ENCODE measurements around the gene LIAS.
"Not testable (repeated sequence)": the region's sequence is repeated elsewhere in the genome, so short reads cannot be mapped to it uniquely, and the experiment has no call there.

The LIAS gene

DNA sequence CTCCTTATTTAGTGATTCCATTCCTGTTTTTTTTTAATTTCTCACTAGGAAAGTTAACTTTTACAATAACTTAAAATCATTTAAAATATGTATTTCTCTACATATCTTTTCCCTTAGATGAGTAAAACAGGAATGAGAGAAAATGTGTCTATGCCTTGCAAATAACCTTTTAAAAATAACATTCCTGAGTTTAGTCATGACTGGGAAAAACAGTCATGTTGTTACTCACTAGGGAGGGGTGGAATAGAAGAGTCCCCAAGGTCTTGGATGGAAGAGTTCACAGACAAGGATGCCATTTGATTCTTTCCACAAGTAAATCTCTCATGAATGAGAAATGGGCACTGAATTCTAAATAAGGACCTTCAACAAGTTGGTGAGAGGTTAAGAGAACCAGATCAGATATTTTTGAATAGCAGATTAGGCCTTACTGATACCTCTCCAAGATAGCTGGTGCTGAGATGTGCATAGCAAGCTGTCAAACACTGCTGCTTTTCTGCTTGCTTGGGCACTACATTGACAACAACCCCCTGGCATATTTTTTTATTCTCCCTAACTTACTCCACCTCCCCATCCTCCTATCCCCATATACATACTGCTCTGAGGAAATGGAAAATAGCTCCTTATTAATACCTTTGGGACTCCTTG is 43.3 kb downstream of the LIAS start:
- DNase-seq: no peak

DNA sequence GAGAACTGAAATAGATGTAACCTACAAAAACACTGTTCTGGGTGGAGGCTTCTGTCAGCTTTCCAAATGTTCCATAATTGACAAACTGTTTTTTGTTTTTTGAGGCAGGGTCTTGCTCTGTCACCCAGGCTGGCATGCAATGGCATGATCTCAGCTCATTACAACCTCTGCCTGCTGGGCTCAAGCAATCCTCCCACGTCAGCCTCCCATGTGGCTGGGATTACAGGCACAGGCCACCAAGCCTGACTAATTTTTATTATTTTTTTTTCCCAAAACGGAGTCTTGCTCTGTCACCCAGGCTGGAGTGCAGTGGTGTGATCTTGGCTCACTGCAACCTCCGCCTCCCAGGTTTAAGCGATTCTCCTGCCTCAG is 43.8 kb downstream of the LIAS start:
- DNase-seq: not testable (repeated sequence)

DNA sequence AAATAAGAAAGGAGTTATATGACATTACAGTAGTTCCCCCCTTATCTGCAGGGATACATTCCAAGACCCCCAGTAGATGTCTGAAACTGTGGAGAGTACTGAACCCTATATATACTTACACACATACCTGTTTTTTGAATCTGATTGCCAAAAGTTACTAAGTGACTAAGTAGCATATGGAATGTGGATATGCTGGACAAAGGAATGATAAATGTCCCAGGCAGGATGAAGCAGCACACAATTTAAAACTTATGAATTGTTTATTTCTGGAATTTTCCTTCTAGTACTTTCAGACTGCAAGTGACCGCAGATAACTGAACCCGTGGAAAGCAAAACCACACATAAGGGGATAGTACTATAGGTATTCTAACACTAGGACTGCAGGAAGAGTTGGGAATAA is 45.7 kb downstream of the LIAS start:
- no peak for DNase-seq

DNA sequence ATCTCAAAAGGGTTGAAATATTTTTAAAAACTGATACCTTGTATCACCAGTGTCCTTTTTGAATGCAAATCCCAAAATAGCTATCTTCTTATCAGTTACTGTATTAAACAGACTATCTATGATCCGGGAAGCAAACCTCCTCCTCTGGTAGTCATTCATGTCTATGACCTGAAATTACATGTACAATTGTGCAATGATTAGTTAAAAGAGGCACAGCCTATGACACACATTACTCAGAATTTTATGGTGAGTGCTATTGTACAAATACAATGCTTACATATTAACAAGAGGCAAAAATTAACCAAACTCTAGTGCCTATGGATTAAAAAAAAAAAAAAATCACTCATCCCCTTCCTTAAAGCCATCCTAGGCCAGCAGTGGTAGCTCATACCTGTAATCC is 46.7 kb downstream of the LIAS start:
- no peak for DNase-seq

DNA sequence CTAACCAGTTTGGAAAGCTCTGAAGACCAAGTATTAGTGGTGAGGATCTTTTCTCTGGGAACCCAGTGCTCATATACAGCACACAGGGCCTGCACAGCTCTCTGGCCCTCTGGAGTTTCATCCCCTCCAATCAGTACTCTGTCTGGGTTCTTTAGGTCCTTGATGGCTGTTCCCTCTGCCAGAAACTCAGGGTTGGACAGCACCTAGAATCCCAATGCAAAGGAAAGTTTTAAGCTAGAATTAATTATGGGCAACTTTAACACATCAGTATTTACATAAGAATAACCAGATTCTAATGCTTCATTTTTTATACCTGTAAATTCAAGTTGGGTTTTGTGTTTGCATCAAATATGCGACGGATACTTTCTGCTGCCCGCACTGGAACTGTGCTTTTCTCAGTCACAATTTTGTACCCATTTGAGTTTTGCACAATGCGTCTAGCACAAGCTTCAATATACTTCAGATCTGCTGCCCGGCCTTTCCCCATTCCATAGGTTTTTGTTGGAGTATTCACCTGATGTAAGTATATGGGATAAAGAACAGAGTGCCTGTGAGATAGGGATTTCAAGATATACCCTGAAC is 51.6 kb downstream of the LIAS start:
- no peak for DNase-seq

DNA sequence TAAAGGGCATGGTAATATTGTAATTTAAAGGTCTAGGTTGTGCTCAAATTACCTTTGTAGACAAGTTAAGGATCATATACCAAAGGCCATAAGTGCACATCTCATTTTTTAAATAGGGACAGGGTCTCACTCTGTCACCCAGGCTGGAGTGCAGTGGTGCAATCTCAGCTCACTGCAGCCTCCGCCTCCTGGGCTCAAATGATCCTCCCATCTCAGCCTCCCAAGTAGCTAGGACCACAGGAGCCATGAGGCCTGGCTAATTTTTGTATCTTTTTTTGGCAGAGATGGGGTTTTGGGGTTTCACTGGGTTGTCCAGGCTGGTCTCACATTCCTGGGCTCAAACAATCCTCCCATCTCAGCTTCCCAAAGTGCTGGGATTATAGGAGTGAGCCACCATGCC is 55.4 kb downstream of the LIAS start:
- not testable (repeated sequence) for DNase-seq

DNA sequence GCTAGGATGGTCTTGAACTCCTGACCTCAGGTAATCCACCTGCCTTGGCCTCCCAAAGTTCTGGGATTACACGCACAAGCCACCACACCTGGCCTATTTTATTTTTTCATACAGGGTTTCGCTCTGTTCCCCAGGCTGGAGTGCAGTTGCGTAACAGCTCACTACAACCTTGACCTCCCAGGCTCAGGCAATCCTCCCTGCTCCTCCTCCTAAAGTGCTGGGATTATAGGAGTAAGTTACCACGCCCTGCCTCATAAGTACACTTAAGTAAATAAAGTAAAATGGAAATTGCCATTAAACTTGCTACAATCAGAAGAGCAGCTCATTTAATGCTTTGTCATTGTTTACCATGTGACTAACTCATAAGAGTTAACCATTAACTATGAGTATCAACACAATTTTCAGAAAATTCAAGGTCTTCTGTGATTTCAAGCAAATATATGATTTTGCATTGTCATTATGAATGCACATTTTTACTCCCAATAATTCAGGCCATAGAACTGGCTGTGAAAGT is 56.1 kb downstream of the LIAS start:
- DNase-seq: peak in 1 of 2 experiments; percentile 6

DNA sequence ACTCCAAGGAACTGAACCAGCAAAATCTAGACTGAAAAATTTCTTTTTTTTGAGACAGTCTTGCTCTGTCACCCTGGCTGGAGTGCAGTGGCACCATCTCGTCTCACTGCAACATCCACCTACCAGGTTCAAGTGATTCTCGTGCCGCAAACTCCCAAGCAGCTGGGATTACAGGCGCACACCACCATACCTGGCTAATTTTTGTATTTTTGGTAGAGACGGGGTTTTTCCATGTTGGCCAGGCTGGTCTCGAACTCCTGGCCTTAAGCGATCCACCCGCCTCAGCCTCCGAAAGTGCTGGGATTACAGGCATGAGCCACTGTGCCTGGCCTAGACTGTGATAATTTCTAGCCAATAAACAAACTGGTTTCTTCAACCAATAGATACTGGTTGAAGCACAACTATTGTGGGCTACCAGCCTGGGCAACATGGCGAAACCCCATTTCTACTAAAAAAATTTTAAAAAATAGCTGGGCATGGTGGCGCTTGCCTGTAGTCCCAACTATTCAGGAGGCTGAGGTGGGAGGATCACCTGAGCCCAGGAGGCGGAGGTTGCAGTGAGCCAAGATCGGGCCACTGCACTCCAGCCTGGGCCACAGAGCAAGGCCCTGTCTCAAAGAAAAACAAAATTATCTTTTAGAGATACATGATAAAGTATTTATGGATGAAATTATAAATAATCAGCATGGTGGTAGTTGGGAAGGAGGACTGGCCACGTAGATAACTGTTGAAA is 57.0 kb downstream of the LIAS start:
- DNase-seq: not testable (repeated sequence)

DNA sequence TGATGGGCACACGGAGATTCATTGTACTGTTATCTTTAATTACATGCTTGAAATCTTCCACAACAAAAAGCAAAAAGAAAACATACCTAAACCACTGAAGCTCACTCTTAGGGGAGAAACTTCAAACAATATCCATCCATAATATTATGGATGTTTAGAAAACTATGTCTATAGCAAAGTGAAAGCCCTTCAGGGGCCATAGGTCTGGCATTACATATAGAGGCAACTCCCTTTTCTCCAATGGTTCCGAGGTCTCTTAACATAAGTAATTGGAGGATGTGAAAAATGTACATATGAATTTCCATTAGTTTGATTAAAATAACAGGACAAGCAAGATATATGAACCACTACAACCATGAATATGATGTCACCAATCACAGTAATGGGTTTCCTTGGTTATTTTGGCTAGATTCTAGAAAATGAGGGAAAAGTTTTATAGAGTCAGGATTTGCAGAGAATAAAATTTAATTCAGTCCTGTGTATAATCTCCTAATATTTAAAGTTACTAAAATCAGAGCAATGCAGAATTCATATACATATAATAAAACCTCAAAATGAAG is 57.6 kb downstream of the LIAS start:
- no peak for DNase-seq

DNA sequence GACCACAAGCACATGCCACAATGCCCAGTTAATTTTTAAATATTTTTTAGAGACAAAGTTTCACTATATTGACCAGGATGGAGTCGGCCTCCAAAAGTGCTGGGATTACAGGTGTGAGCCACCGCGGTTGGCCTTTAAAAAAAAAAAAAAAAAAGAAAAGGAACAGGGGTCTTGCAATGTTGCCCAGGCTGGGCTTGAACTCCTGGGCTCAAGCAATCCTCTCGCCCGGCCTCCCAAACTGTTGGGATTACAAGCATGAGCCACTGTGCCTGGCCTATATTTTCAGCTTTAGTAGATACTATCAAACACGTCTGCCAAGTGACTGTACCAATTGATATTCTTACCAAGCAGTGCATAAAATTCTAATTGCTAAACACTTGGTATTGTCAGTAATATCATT is 59.6 kb downstream of the LIAS start:
- no peak for DNase-seq

DNA sequence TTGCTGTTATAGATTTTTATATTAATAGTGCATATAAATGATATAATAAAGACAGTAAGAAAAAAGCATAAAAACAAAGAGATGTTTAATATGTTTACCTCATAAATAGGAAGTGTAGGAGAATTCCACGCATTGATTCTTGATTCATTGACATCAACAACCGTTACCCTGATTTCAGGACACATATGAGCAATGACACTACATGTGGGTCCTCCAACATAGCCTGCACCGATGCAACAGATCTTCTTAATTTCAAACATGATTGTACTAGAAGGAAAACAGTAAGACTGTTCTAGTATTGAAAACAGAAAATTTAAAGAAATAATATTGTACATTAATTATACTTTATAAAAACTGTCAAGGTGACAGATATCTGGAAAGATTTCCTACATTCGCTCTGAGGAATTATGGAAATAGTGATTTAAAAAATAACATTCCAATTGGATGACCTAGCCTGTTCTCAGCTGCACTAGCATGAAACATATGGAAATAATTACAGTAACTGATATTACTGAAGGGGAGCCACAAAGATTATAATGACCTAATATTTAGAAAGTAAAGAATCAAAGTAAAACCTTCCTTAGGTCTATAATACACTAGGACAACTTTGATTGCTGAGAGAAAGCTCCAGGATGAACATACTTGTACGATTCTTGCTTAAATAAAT is 62.5 kb downstream of the LIAS start:
- DNase-seq: no peak

DNA sequence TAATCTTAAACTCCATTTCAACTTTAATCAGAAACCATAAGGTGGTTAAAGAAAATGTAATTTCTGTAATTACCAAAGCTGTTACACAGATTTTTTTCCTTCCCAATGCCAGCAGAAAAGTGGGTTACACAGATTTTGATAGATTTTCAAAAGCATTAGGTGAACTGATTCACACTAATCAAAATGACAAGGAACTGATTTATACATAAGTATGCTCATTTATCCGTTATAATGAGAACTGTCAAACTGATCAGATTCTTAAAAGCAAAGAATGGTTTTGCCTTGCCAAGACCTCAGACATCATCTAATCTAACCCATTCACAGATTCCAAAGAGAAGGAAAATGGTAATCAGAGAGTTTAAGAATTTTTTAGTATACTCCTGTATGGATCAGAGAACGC is 63.2 kb downstream of the LIAS start:
- DNase-seq: no peak

DNA sequence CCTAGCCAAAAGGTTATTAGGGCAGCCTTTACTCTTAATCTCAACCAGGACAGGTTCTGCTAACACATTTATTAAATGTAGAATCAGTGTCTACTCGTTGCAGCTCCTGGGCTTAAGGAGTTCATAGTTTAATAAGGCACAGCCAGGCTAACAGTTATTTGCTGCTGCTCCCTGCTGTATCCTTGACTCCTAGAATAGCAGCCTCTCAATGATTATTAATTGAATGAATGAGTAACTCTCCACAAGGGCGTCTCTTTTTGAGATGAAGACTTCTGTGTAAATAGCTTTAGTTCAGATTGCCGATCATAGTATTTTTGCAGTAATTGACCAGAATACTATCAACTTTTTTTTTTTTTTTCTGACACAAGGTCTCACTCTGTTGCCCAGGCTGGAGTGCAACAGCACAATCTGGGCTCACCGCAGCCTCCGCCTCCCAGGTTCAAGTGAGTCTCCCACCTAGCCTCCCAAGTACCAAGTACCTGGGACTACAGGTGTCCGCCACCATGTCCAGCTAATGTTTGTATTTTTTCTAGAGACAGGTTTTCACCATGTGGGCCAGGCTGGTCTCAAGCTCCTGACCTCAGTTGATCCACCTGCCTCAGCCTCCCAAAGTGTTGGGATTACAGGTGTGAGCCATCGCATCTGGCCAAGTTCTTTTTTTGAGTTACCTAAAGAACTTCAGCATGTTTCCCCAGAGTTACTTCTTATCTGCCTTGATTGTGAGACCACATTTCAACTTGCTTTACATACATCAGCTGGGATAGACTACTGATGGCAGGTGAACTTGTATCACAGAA is 65.5 kb downstream of the LIAS start:
- no peak for DNase-seq

DNA sequence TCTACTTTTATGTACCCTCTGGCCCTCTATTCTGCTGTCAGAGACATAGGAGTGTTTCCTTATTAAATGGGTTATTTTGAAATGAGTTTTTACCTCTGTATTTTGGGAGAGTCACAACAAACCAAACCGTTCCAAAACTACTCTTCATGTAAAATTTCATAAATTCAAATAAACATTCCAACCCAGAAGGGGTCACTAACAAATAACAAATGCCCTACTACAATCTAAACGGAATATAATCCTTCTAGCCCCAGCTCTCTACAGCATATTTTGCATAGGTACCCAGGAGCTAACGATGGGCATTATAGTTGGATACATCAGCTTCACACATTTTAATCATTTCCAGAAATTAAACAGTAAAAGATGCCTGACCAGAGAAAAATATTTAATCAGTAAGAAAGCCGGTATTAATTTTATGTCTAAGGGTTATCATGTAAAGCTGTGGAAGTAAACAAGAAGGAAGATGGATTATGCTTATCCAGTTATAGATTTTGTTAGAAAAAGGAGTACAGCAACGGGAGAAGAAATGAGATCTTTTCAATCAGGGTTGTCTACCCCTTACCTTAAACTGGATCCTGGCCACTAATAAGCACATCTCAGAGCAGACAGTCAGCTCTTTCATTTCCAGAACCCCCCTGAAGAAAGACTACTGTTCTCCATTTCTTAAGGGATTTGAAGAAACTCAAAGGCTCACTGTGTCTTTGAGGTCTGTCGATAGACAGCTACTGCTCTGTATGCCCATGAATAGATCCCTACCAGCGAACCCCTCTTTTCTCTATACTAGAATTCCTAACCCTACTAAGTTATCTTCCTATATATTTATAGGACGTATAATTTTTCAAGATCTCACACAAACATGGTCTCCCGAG is 67.2 kb downstream of the LIAS start:
- DNase-seq: peak; percentile 3 to 48

DNA sequence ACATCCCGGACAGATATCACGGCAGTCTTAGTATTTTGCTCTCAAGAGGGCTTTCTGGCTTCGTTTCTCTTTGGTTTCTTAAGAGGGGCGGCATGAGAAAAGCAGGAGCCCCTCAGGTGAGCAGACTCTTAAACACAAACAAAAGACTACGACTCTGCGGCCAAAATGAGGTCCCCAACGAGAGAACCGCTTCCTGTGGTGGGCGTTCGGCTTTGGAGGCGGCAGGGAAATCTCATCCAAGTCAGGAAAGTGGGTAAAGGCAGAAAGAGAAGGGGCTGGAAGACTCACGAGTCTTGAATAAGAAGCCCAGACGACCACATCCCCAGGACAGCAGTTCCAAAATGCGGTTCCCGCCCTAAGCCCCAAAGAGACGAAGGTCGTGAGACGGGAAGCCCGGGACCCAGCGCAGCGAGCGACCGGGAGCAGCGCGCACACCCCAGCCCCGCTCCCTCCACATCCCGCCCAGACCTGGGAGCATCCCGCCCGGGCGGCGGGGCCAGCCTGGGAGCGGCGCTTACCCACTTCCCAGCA is 68.0 kb downstream of the LIAS start:
- peak; percentile 32 to 66 for DNase-seq

DNA sequence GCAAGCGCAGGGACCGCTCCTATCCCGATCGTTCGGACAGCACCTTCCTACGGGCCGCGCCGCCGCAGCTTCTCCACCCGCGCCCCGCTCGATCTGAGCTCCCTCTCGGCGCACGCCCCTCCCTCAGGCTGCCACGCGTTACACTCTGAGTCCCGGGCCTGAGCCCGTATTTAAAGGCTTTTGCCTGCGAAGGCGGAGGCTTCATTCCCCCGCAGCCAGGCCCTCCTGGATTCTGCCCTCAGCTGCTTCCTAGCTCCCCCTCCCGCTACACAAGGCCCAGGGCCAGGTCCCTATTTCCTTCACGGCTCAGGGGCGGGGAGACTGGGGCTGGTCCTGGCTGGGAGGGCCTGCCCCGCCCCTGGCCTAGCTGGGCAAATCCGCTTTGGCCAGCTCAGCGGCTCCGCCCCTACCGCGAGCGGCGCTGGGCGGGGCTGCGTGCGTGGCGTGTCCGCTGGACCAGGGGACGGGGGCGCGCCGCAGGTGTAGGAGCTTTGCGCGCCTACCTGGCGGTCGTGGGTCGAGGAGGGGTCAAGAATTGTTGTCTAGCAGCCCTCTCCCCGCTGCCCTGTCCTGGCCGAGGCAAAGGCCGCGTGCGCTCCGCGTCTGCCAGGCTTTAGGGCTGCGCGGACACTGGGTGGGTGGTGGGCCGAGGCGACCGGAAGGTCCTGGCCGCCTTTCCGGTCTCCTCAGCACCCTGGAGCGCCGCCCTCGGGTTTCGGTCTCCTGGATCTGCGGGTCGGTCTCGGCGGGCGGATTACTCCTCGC is 68.6 kb downstream of the LIAS start, which contains the start of gene UGDH:
UGDH (minus strand) TSS at position 144 of the 765 bp plus-strand sequence. CDS start 5,927 bp downstream, outside the sequence.
- DNase-seq: peak; percentile 97 to 99

DNA sequence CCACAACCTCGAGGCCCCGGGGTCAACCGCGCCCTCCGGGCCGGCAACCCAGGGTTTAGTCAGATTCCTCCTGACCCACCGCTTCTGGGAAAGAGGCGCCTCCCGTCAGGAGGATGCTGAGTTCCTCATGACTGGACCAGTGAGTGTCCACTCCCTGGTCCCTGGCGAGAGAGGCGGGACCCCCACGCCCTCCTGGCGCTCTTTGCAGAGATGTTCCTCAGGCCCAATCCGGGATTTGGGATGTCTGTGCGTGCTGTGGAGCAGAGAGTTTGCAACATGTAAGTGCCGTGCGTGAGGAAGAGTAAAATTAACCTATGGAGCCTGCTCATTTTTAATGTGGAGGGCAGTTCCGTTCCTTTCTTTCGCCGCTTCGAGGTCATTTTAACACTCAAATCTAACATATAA is 69.2 kb downstream of the LIAS start:
- peak in 1 of 2 experiments; percentile 33 for DNase-seq
